Fibroblast of peridontal ligament (primary cell): ENCODE data around the gene DLX1.
A peak's percentile ranks its signal among the peaks of the same experiment; 100 is the strongest.
"Not testable (repeated sequence)": the region's sequence is repeated elsewhere in the genome, so short reads cannot be mapped to it uniquely, and the experiment has no call there.

Experiments
- DNase-seq: peaks from one replicate; pipeline ENCODE4 v3.0.0-alpha.2; 2010; ENCODE audit errors: extremely low read depth

DLX1 gene

DNA sequence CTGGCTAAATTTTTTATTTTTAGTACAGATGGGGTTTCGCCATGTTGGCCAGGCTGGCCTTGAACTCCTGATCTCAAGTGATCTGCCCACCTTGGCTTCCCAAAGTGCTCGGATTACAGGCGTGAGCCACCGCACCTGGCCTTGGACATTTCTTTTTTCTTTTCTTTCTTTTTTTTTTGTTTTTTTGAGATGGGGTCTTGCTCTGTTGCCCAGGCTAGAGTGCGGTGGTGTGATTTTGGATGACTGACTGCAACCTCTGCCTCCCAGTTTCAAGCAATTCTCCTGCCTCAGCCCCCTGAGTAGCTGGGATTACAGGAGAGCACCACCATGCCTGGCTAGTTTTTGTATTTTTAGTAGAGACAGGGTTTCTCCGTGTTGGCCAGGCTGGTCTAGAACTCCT lies 28.9 kb downstream of the DLX1 start:
- DNase-seq = not testable (repeated sequence)

DNA sequence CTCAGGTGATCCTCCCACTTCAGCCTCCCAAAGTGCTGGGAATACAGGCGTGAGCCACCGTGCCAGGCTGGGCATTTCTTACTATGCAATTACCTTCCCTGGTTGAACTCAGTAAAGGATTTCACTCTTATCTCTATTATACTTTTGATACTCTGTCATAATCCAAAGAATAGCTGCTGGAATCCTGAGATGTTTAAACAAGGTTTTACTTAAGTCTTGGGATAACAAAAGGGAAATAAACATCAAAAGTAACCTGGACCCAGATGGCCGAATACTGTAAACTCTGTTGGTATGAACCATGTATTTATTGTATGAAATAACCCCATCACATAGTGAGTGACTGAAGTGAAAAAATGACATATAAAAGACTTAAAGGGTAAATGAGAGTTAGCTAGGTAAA lies 29.3 kb downstream of the DLX1 start:
- no peak for DNase-seq

DNA sequence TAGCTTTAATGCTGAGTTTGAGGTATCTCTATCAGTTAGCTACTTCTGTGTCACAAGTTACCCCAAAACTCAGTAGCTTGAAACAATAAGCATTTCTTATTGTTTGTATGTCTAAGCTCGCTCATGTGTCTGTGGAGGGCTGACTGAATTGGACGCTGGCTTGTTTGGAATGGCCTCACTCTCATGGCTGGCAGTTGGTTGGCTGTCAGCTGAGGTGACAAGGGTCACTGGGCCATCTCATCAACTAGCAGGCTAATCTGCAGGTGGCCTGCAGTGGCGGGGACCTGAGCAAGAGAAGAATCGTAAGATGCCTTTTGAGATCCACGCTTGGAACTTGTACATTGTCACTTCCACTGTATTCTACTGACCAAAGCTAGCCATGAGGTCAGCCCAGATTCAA lies 30.8 kb downstream of the DLX1 start:
- DNase-seq = no peak

DNA sequence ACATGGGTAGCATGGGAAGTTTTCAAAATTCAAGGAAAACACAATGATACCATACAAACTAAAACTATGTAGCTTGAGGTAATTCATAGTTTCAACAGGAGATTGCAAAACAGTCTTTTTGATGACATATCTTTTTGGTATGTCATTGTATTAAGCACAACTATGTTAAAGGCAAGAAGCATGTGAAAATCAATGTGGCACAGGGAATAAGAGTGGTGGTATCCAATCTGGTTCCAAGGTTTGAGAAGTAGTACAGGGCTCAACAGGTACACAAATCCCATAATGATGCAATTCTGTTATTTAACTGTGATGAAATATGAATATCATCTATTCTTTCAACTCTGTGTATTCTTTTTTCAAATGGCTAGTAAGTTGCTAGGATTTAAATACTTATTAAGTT lies 33.8 kb downstream of the DLX1 start:
- peak; percentile 89 for DNase-seq

DNA sequence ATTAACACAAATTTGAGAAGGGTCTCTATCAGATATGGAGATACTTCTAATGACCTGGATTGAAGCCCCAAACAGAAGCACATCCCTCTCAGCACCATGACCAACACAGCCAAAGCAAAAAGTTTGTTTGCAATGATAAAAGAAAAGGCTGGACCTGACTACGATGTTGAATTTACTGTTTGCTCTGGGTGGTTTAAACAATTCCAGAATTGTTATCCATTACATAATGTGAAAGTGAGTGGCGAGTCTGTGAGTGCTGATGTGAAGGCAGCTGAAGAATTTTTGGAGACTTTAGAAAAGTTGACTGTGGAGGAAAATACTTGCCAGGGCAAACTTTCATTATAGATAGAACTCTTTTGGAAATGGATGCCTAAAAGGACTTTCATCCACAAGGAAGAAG lies 34.8 kb downstream of the DLX1 start:
- DNase-seq = peak; percentile 52

DNA sequence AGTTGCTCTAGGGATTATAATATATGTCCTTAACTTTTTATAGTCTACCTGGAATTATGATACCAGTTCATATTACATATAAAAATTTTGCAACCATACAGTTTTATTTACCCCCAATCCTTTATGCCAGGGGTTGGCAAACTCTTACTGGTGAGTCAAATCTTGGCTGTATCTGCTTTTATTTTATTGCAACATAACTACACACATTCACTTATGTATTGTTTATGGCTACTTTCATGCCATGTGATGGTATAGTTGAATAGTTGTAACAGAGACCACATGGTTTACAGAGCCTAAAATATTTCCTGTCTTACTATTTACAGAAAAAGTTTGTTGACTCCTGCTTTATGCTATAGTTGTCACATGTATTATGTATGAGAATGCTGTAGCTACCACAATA lies 43.2 kb downstream of the DLX1 start:
- peak; percentile 48 for DNase-seq

DNA sequence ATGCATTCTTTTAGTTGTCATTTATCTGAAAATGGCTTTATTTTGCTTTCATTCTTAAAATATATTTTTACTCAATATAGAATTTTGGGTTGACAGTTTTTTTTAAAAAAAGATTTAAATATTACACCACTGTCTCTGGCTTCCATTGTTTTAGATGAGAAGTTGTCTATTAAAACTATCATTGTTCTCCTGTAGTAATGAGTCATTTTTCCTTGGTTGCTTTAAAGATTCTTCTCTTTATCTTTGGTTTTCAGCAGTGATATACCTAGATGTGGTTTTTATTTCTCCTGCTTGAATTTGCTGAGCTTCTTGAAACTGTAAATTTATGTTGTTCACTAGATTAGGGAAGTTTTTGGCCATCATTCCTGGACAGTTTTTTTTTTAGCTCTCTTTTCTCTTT lies 44.1 kb downstream of the DLX1 start:
- DNase-seq = no peak

DNA sequence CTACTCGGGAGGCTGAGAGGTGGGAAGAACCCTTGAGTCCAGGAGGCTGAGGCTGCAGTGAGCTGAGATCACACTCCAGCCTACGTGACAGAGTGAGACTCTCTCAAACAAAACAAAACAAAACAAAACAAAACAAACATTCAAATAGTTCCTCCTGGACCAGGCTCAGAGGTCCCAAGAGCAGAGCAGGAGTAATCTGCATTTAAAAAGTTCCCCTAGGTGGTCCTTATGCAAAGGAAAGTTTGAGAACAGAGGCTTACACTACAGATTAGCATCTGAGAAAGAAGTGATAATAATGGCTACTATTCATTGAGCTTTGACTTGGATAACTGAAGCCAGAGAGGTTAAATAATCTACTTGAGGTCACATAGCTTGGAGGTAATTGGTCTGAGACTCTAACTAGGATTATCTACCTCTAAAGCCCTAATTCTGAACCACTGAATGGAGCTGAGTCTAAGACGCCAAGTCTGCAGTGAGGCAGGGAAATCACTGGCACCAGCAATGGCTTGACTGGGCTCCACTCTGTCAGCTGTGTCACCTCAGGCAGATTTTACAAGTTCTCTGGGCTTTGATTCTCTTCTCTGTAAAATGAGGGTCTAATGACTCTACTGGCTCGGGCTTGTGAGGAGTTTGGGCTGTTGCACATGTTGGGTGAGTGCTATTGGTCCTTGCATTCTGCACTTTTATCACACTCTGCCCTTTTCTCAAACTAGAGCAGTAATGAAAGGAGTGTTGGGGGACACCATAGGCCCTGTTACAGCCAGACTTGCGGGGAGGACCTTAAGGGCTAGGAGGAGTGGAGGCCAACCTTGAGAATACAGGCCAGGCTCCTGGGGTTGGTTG lies 46.6 kb downstream of the DLX1 start:
- DNase-seq = no peak

DNA sequence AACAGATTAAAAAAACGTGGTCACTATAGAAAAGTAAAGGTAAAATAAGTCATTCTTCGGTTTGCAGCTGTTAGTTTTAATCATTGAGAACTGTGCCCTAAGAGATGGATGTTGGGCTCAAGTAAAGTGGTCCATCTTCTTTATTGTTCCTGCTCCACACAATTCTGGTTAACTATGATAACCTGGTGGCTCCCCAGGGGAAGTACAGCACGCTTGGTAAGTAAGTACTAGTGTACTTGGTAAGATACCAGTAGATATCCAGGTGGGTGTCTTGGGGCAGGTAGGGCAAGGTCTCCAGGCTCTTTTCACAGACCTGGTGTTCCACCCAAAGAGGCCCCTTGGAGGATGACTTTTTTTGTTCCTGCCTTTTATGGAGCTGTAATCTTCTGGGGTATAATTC lies 49.0 kb downstream of the DLX1 start:
- no peak for DNase-seq

DNA sequence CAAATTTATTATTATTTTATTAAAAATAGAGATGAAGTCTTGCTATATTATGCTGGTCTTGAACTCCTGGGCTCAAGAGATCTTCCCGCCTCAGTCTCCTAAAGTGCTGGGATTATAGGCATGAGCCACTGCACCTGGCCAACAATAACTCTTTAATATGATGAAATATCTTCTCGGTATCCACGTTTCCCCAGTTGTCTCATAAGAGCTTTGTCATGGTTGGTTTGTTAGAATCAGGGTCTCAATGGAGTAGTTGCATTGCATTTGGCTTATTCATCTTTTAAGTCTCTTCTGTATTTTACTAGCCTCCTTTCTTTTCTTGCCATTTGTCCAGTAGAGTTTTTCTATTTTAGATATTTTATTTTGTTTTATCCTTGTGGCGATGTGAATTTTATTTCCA lies 50.1 kb downstream of the DLX1 start:
- DNase-seq = no peak

DNA sequence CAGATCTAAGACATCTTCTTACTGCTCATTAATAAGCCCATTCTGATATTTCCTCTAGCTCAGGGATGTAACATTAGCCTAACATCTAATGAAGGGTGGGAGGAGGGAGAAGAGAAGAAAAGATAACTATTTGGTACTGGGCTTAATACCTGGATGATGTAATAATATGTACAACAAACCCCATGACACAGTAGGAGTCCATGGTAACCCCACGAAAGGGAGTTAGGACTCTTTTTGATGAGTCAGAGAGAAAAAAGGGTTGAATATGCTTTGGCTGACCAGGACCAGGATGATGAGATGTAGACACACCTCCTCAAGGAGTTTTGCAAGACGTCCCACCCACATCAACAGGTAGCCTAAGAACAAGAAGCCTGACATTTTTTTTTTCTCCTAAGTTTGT lies 51.8 kb downstream of the DLX1 start:
- no peak for DNase-seq

DNA sequence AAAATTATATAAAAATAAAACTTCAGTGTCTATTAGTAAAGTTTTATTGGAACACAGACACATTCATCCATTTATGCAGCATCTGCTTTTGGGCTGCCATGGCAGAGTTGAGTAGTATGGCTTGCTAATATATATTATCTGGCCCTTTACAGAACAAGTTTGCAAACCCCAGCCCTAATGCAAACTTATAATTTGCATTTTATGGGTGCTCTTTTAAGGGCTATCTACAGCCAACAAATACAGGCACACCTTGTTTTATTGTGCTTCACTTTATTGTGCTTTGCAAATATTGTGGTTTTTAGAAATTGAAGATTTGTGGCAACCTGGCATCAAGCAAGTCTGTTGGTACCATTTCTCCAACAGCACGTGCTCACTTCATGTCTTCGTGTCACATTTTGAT lies 52.6 kb downstream of the DLX1 start:
- no peak for DNase-seq

DNA sequence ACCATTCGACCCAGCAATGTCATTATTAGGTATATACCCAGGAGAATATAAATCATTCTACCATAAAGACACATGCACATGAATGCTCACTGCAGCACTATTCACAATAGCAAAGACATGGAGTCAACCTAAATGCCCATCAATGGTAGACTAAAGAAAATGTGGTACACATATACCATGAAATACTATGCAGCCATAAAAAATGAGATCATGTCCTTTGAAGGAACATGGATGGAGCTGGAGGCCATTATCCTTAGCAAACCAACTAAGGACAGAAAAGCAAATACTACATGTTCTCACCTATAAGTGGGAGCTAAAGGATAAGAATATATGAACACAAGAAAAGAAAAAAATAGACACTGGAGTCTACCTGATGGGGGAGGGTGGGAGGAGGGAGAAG lies 53.4 kb downstream of the DLX1 start:
- DNase-seq = not testable (repeated sequence)
